ENCODE measurements around the gene GAS7. TPM values are rescaled to one million over a fixed set of nuclear protein-coding genes. Genes with fewer than 3 reads are reported as not detected.
A peak's percentile ranks its signal among the peaks of the same experiment; 100 is the strongest.
"Not testable (repeated sequence)": the region's sequence is repeated elsewhere in the genome, so short reads cannot be mapped to it uniquely, and the experiment has no call there.

The GAS7 gene
- total RNA-seq, 1 donor from 2014 or later, result 39.8 TPM

- no peaks in the 10 kb centered on the region for H3K36me3 Mint-ChIP-seq (ENCODE audit: low read depth)
- H3K9me3 Mint-ChIP-seq, result peaks cover 8% of the 10 kb centered on the region
- ATAC-seq (ENCODE audit: low read depth) (no peak), DNase-seq (no peak)
- no peak for TF ChIP-seq CTCF (IDR thresholded peaks at IDR 0.05)
- intact Hi-C loops (cut with micrococcal nuclease), result loop anchor here (5.0 kb wide), 1 partner anchor 74 kb away; no protein-coding TSS in a partner anchor
- H3K27ac Mint-ChIP-seq, result peak overlapping the region; percentile 8
- ChIA-PET POLR2A (interaction anchor here (1.0 to 8.1 kb wide), 2 partner anchors 10 to 21 kb away, joined by 4 to 95 read pairs; no protein-coding TSS in a partner anchor), CTCF (no interaction called here)
- H3K4me3 Mint-ChIP-seq, result no peak overlapping the region
- H3K4me1 Mint-ChIP-seq, result peaks cover 63% of the 10 kb centered on the region
- H3K27me3 Mint-ChIP-seq, result no peaks in the 10 kb centered on the region
These were observed 137.1 kb downstream of the GAS7 start for GRCh38 chr17:10061111-10061845.

- ChIA-PET POLR2A (interaction anchor here (8.1 kb wide), 1 partner anchor 9 kb away, joined by 95 read pairs; no protein-coding TSS in a partner anchor), CTCF (no interaction called here)
- no peak for TF ChIP-seq CTCF (IDR thresholded peaks at IDR 0.05)
- Mint-ChIP-seq H3K9me3 (peaks cover 4% of the 10 kb centered on the region), H3K4me3 (no peak overlapping the region), H3K27ac (peak overlapping the region; percentile 77), H3K4me1 (peaks cover 63% of the 10 kb centered on the region), H3K27me3 (no peaks in the 10 kb centered on the region), H3K36me3 (ENCODE audit: low read depth) (no peaks in the 10 kb centered on the region)
- intact Hi-C loops (cut with micrococcal nuclease), result loop anchor here (5.0 kb wide), 1 partner anchor 73 kb away; no protein-coding TSS in a partner anchor
- ATAC-seq (ENCODE audit: low read depth), result no peak
- no peak for DNase-seq
These were observed 137.9 kb downstream of the GAS7 start for GRCh38 chr17:10060526-10060925.

GRCh38 chr17:10059684-10060211, 138.7 kb downstream of the GAS7 start:
- intact Hi-C loops (cut with micrococcal nuclease), result loop anchor here (5.0 kb wide), 1 partner anchor 72 kb away; no protein-coding TSS in a partner anchor
- DNase-seq (no peak), ATAC-seq (ENCODE audit: low read depth) (peak; percentile 32)
- peaks cover 60% of the 10 kb centered on the region for H3K4me1 Mint-ChIP-seq
- H3K4me3 Mint-ChIP-seq, result peak overlapping the region; percentile 20
- ChIA-PET POLR2A (interaction anchor here (0.6 to 8.1 kb wide), 4 partner anchors 8 to 28 kb away, joined by 4 to 95 read pairs (median 6); no protein-coding TSS in a partner anchor), CTCF (no interaction called here)
- TF ChIP-seq CTCF (IDR thresholded peaks at IDR 0.05), result no peak
- H3K36me3 Mint-ChIP-seq (ENCODE audit: low read depth), result no peaks in the 10 kb centered on the region
- H3K27ac Mint-ChIP-seq, result peak overlapping the region; percentile 77
- no peaks in the 10 kb centered on the region for H3K9me3 Mint-ChIP-seq
- no peaks in the 10 kb centered on the region for H3K27me3 Mint-ChIP-seq

- CTCF ChIA-PET, result no interaction called here
- no peaks in the 10 kb centered on the region for H3K36me3 Mint-ChIP-seq (ENCODE audit: low read depth)
- no peak for TF ChIP-seq CTCF (IDR thresholded peaks at IDR 0.05)
- DNase-seq (no peak), ATAC-seq (ENCODE audit: low read depth) (no peak)
- POLR2A ChIA-PET, result interaction anchor here (1.0 to 8.1 kb wide), 3 partner anchors 8 to 25 kb away, joined by 4 to 95 read pairs (median 9); no protein-coding TSS in a partner anchor
- H3K27ac Mint-ChIP-seq, result peak overlapping the region; percentile 77
- no peaks in the 10 kb centered on the region for H3K9me3 Mint-ChIP-seq
- peaks cover 53% of the 10 kb centered on the region for H3K4me1 Mint-ChIP-seq
- no peaks in the 10 kb centered on the region for H3K27me3 Mint-ChIP-seq
- H3K4me3 Mint-ChIP-seq, result peak overlapping the region; percentile 20
- intact Hi-C loops (cut with micrococcal nuclease), result no loop called here
These were observed 139.3 kb downstream of the GAS7 start for GRCh38 chr17:10058921-10059683.

GRCh38 chr17:10057466-10057865, 140.9 kb downstream of the GAS7 start:
- H3K4me3 Mint-ChIP-seq; H3K9me3 Mint-ChIP-seq; DNase-seq; ATAC-seq (ENCODE audit: low read depth); H3K27me3 Mint-ChIP-seq; H3K36me3 Mint-ChIP-seq (ENCODE audit: low read depth); intact Hi-C loops (cut with micrococcal nuclease); H3K27ac Mint-ChIP-seq; CTCF ChIA-PET: not testable (repeated sequence)
- POLR2A ChIA-PET, result interaction anchor here (0.5 kb wide), 1 partner anchor 16 kb away, joined by 4 read pairs; no protein-coding TSS in a partner anchor
- H3K4me1 Mint-ChIP-seq, result peaks cover 49% of the 10 kb centered on the region
